Bronchus fibroblast of lung (primary cell): ENCODE measurements around the gene POLA2. TPM values are rescaled to one million over a fixed set of nuclear protein-coding genes. Genes with fewer than 3 reads are reported as not detected.

Source experiments
- total RNA-seq: library from RNA; depleted of rRNA; stranded (reverse); fragments of >200 nt; gene quantifications from 2 replicates; pipeline ENCODE4 v1.2.3, GENCODE V29; 2015

POLA2 gene, protein sequence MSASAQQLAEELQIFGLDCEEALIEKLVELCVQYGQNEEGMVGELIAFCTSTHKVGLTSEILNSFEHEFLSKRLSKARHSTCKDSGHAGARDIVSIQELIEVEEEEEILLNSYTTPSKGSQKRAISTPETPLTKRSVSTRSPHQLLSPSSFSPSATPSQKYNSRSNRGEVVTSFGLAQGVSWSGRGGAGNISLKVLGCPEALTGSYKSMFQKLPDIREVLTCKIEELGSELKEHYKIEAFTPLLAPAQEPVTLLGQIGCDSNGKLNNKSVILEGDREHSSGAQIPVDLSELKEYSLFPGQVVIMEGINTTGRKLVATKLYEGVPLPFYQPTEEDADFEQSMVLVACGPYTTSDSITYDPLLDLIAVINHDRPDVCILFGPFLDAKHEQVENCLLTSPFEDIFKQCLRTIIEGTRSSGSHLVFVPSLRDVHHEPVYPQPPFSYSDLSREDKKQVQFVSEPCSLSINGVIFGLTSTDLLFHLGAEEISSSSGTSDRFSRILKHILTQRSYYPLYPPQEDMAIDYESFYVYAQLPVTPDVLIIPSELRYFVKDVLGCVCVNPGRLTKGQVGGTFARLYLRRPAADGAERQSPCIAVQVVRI
- 15.3 and 18.0 TPM in 2 replicates for total RNA-seq

DNA sequence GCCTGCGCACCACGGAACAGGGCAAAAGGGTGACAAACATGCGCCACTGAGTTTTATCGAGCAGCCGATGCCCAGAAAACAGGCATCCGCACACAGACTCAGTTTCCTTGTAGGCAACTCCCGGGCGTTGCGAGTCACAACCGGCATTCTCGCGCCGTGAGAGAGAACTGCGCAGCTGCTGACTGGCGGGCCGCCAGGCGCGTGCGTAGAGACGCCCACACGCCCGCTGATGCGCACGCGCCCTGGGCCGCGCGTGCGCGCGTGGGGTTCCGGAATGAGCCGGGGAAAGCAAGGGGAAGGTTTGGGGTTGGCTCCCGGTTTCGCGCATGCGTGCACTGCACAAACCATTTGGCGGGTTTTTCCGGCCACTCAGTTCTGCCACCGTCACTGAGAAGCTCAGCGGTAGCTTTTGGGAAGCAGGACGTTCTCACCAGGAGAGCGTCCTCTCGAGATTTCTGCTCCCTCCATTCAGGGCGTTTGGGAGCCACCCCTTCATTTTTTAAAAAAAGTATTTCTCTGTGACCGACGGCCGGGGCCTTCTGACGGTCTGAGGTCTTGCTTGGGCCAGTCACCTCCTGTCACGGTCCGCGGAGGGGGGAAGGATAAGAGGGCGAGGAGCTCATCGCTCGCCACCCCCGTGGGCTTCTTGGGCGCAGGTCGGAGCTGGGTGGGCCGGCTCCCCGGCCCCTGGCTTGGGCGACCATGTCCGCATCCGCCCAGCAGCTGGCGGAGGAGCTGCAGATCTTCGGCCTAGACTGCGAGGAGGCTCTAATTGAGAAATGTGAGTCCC, at the start of gene POLA2:
TSS of gene POLA2 (plus strand) at position 372 of the 790 bp plus-strand sequence. CDS start at position 703, 331 bp downstream.

DNA sequence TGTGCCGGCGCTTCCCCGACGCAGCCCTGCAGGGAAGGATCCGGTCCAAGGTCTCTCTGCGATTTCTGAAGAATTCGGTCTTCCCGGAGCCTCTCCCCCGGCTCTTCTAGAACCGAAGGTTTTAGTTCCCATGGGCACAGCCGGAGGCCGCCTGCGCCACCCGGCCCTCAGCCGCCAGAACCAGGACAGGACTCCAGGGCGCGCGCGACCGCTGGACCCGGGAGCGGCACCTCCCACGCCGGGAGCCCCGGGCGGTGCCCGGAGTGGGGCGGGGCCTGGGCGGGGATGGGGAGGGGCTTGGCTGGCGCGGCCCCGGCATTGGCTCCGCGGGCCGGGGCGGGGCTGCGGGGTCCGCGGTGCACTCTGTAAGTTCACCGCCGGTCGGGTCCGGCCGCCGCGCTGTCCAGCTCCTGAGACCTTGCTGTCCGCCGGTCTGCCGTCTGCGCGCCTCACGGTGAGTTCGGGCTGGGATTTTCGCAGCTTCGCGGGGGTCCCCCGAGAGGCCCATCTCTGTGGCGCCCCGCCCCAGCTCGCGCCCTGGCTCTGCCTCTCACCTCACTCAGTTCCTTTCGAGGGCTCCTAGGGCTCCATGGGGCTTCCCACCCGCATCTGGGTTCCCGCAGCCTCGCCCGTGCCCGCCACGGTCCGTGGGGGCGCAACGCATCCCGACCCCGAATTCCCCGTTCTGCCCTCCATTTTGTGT, 52.9 kb downstream of the POLA2 start, which contains the start of gene CDC42EP2:
TSS of gene CDC42EP2 (plus strand) at position 366 of the 703 bp plus-strand sequence. CDS start 6,033 bp downstream, outside the sequence.

Other genes with a start within 250 kb of the POLA2 start
- gene ARL2, start 247.8 kb upstream of the POLA2 start, total RNA-seq: 229 and 233 TPM in 2 replicates
- 17.5 and 22.9 TPM in 2 replicates for gene SNX15, start 234.5 kb upstream of the POLA2 start, total RNA-seq
- gene SAC3D1, start 220.8 kb upstream of the POLA2 start, total RNA-seq: 25.7 and 27.9 TPM in 2 replicates
- gene NAALADL1, start 203.4 kb upstream of the POLA2 start, total RNA-seq: 41.6 and 44.4 TPM in 2 replicates
- gene CDCA5, start 177.9 kb upstream of the POLA2 start, total RNA-seq: 25.9 and 26.2 TPM in 2 replicates
- gene ZFPL1, start 177.7 kb upstream of the POLA2 start, total RNA-seq: 77.6 and 78.8 TPM in 2 replicates
- 270 and 312 TPM in 2 replicates for gene VPS51, start 165.7 kb upstream of the POLA2 start, total RNA-seq
- 42.4 and 52.0 TPM in 2 replicates for gene TM7SF2, start 150.1 kb upstream of the POLA2 start, total RNA-seq
- gene ZNHIT2, start 144.3 kb upstream of the POLA2 start, total RNA-seq: 11.7 and 14.8 TPM in 2 replicates
- gene FAU, start 139.8 kb upstream of the POLA2 start, total RNA-seq: 604 and 715 TPM in 2 replicates
- 63.9 and 72.0 TPM in 2 replicates for gene MRPL49, start 139.6 kb upstream of the POLA2 start, total RNA-seq
- 21.2 and 29.3 TPM in 2 replicates for gene SYVN1, start 127.4 kb upstream of the POLA2 start, total RNA-seq
- not detected in 2 replicates for gene SPDYC, start 91.7 kb upstream of the POLA2 start, total RNA-seq
- gene CAPN1, start 80.0 kb upstream of the POLA2 start, total RNA-seq: 166 and 228 TPM in 2 replicates
- gene CDC42EP2, start 52.9 kb downstream of the POLA2 start, total RNA-seq: 22.0 and 22.9 TPM in 2 replicates
- 38.5 and 40.7 TPM in 2 replicates for gene DPF2, start 71.9 kb downstream of the POLA2 start, total RNA-seq
- 0.30 TPM in 1 of 2 replicates, not detected in the other for gene TIGD3, start 92.8 kb downstream of the POLA2 start, total RNA-seq
- gene SLC25A45, start 120.7 kb downstream of the POLA2 start, total RNA-seq: 0.67 and 0.74 TPM in 2 replicates
- 19.8 and 28.2 TPM in 2 replicates for gene FRMD8, start 124.7 kb downstream of the POLA2 start, total RNA-seq
- gene NEAT1, start 160.8 kb downstream of the POLA2 start, total RNA-seq: 4.9 TPM in 2 replicates
- 477 and 585 TPM in 2 replicates for gene MALAT1, start 237.1 kb downstream of the POLA2 start, total RNA-seq